ENCODE results near the gene APMAP.

APMAP gene

GRCh38 chr20:24964506-24964840 is 28.1 kb downstream of the APMAP start:
- no peak for DNase-seq

GRCh38 chr20:24963672-24964505 is 28.7 kb downstream of the APMAP start:
- no peak for DNase-seq

- no peak for DNase-seq
Measured at GRCh38 chr20:24962510-24962909, 30.0 kb downstream of the APMAP start.

- DNase-seq, result no peak
Measured at GRCh38 chr20:24962182-24962492, 30.4 kb downstream of the APMAP start.

GRCh38 chr20:24961384-24962181 is 31.0 kb downstream of the APMAP start:
- DNase-seq, result no peak

GRCh38 chr20:24960861-24961260 is 31.7 kb downstream of the APMAP start:
- peak in 1 of 2 donors; percentile 82 for DNase-seq

- no peak for DNase-seq
Measured at GRCh38 chr20:24960302-24960801, 32.2 kb downstream of the APMAP start.

- DNase-seq, result peak in 1 of 2 donors; percentile 28
Measured at GRCh38 chr20:24959591-24960301, 32.8 kb downstream of the APMAP start.

GRCh38 chr20:24958506-24959385 is 33.8 kb downstream of the APMAP start:
- no peak for DNase-seq

GRCh38 chr20:24957326-24958016 is 35.1 kb downstream of the APMAP start:
- no peak for DNase-seq

GRCh38 chr20:24956001-24956841 is 36.3 kb downstream of the APMAP start:
- no peak for DNase-seq

GRCh38 chr20:24955045-24955444 is 37.5 kb downstream of the APMAP start:
- DNase-seq, result peak in 1 of 2 donors; percentile 39

- DNase-seq, result no peak
Measured at GRCh38 chr20:24954566-24954965, 38.0 kb downstream of the APMAP start.

- DNase-seq, result no peak
Measured at GRCh38 chr20:24954151-24954550, 38.4 kb downstream of the APMAP start.

GRCh38 chr20:24953621-24954133 is 38.9 kb downstream of the APMAP start:
- DNase-seq, result peak; percentile 53 to 70

GRCh38 chr20:24953209-24953575 is 39.4 kb downstream of the APMAP start:
- DNase-seq, result no peak

- no peak for DNase-seq
Measured at GRCh38 chr20:24952376-24953208, 40.0 kb downstream of the APMAP start.

GRCh38 chr20:24951536-24952083 is 40.9 kb downstream of the APMAP start:
- no peak for DNase-seq

GRCh38 chr20:24950836-24951525 is 41.6 kb downstream of the APMAP start:
- DNase-seq, result no peak

Measured in CD4-positive, alpha-beta T cell treated with Interleukin-4 for 1 hour (primary cell).